ENCODE results near the gene MFRP.

Gene MFRP

GRCh38 chr11:119335655-119336543 lies 10.6 kb downstream of the MFRP start:
- DNase-seq, result no peak

- DNase-seq, result no peak
Observed at GRCh38 chr11:119335091-119335654, 11.3 kb downstream of the MFRP start.

DNA sequence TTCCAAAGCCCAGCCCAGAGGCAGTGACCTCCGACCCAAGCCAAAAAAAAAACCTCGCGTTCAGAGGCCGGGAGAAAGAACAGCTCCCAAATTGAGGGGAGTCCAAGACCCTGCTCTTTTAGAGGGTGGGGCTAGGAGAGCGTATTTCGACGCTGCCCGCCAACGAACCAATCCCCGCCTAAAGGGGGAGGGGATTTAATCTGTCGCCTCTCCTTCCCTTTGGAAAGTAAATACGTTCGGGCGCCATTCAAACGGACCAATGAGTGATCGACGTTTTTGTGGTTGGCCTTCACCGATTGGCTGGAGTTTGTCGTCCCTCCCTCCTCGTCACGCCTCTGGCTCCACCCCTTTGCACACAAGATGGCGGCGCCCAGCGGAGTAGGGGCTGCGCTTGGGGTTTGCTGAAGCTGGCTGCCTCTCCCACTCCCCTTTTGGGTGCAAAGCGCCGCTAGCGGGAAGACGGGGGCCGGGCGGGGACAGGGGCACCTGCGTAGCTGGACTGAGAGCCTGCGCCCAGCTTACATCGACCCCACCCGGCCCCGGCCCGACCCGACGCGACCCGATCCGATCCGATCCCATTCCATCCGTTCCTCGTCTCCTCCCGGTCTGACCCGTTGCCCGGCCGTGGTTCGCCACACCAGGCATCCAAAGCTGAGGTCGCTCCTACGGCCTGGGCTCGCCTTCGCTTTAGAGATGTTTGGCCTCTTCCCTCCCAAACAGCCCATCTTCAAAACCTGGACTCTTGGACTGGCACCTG lies 12.2 kb downstream of the MFRP start, which contains the start of gene RNF26:
Gene RNF26 (plus strand): TSS at position 354 of the 757 bp plus-strand sequence. CDS start 596 bp downstream, outside the sequence.
- peak; percentile 89 for DNase-seq

GRCh38 chr11:119332111-119332765 lies 14.3 kb downstream of the MFRP start:
- no peak for DNase-seq

DNA sequence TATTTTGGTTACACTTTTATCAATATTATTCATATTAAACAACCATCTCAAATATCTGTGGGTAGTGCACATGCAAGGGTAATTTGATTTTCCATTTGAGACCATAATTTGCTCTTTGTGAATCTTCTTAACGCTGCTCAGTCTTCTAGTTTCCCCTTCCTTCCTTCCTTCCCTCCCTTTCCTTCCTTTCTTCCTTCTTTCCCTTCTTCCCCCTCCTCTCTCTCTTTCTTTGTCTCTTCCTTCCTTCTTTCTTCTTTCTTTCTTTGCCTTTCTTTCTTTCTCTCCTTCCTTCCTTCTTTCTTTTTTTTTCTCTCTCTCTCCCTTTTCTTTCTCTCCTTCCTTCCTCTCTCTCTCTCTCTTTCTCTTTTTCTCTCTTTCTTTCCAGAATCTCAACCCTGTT lies 16.3 kb downstream of the MFRP start:
- DNase-seq, result no peak

DNA sequence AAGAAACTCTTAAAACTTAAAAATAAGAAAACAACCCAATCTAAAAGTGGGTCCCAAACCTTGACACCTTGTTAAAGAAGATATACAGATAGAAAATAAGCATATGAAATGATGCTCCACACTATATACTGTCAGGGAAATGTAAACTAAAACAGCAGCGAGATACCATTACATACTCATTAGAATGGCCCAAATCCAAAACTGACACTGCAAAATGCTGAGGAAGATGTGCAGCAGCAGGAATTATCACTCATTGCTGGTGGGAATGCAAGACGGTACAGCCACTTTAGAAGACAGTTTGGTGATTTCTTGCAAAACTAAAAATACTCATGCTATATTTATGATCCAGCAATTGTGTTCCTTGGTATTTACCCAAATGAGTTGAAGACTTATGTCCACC lies 17.2 kb downstream of the MFRP start:
- DNase-seq, result no peak

GRCh38 chr11:119324189-119324588 lies 22.3 kb downstream of the MFRP start:
- no peak for DNase-seq

DNA sequence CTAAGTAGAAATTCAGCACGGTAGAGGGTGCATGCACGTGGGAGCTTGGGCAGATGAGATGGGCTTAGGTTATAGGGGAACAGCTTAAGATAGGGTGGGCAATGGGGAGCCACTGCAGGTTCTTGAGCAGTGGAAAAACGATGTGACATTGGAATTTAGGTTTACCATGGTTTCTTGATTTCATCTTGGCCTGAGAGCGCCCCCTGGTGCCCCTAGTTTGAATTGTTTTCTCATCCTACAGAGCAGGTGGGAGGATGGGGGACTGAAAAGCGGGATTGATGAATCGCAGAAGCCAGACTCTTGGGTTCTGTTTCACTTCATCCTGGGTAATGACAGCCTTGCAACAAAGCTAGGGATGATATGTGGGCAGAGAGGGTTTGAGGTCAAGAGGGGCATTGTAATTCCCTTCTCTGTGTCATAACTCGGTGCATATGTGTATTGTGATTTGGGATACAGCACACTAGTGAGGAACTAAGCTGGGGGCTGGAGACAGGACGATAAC lies 22.9 kb downstream of the MFRP start:
- peak; percentile 36 for DNase-seq

- no peak for DNase-seq
Observed at GRCh38 chr11:119322921-119323531, 23.5 kb downstream of the MFRP start.

GRCh38 chr11:119322360-119322739 lies 24.2 kb downstream of the MFRP start:
- no peak for DNase-seq

- no peak for DNase-seq
Observed at GRCh38 chr11:119320776-119321524, 25.6 kb downstream of the MFRP start.

GRCh38 chr11:119320240-119320775 lies 26.2 kb downstream of the MFRP start:
- no peak for DNase-seq

GRCh38 chr11:119319700-119320239 lies 26.7 kb downstream of the MFRP start:
- DNase-seq, result no peak

GRCh38 chr11:119319136-119319699 lies 27.3 kb downstream of the MFRP start:
- no peak for DNase-seq

GRCh38 chr11:119318240-119319135 lies 28.0 kb downstream of the MFRP start:
- DNase-seq, result no peak

GRCh38 chr11:119317592-119318239 lies 28.8 kb downstream of the MFRP start:
- DNase-seq, result no peak

- no peak for DNase-seq
Observed at GRCh38 chr11:119316729-119317591, 29.5 kb downstream of the MFRP start, which contains the start of gene MCAM. MCAM (minus strand) TSS chr11:119317130; CDS start chr11:119317101, 29 bp downstream.

Measured in NCI-H1694 treated with DMSO at 0.1 percent for 48 hours (cell line).